Non-pigmented ciliary epithelial cell (primary cell): ENCODE data around the gene GAL3ST3.
"Not testable (repeated sequence)": the region's sequence is repeated elsewhere in the genome, so short reads cannot be mapped to it uniquely, and the experiment has no call there.

Source experiments
- DNase-seq: peaks from one replicate; pipeline ENCODE4 v3.0.0-alpha.2; 2010; ENCODE audit warnings: low read depth

GAL3ST3 gene

DNA sequence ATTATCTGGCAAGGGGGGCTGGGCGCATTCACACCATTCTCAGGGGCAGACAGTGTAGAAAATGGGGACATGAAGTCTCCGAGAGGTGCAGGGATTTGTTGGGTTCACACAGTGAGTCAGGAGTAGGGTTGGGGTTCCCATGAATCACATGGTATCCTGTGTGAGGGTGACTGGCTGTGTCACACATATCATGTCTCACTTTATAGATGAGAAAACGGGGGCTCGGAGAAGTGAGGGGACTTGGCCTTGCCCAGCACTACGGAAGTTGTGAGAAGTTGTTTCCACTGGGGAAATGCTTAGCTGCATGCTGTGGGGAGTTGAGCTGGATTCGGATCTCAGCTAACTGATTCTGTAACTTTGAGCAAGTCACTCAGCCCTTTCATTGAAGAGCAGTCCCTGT, 4.2 kb downstream of the GAL3ST3 start:
- DNase-seq = no peak

DNA sequence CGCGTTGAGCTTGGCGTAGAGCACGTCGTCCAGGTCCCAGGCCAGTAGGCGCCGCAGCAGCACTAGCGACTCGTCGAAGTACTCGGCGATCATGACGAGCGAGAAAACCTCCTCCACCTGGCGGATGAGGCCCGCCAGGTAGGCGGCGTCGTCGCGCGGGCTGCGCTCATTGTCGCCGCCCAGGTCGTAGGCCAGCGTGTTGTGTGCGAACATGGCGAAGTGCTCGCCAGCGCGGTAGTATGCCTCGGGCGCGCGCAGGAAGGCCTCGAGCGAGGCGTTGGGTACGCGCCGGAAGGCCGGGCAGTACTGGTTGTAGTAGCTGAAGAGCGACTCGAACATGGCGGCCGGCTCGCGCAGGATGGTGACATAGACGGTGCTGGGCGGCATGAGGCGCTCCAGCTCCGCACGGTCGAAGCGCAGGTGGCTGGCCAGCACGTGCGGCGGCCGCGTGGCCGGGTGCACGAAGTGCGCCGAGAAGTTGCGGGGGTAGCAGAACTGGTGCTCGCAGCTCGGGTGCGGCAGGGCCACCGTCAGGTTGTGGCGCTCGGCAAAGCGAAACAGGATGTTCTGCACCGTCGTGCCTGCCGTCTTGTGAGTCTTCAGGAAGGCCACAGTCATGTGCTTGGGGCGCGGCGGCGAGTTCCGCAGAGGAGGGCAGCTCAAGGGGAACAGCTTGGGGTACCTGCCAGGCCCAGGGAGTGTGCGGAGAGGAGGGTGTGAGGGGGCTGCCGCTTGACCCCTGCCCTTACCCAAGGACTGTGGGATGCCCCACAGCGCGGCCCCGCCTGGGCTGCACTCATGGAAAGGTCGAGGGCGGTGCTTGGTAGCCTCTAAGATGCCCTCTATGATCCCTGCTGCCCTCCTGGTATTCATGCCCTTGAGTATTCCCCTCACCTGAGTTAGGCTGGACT, 5.7 kb downstream of the GAL3ST3 start:
- no peak for DNase-seq

DNA sequence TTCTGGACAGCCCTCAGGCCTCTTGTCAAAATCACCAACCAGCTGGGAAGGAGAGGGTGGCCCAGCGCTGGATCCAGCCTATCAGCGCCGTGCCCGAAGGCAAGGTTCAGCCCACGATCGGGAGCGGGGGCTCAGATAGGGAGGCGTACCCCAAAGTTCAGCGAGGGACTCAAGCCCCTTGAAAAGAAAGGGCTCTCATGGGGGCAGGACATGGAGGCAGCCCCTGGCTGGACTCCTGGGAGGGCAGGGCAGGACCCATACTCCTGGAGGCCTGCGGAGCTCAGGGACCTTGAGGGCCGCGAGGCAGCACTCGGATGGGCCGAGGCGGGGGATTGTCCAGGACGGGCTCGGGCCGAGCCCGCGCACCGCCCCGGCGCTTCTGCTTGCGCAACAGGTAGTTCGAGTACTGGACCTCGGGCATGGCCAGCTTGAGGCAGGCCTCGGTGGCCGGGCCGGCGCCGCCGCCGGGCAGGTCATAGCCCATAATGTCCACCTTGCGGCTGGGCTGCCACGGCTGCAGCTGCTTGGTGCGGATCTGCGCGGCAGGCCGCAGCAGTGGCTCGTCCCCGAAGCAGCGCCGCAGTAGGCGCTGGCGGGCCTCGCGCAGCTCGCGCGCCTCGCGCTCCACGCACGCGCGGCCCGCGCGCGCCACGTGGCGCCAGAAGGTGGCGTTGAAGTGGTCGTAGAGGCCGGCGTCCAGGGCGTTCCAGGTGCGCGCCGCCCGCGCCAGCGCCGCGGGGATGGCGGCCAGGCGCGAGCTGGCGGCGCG, 6.5 kb downstream of the GAL3ST3 start:
- DNase-seq = no peak

DNA sequence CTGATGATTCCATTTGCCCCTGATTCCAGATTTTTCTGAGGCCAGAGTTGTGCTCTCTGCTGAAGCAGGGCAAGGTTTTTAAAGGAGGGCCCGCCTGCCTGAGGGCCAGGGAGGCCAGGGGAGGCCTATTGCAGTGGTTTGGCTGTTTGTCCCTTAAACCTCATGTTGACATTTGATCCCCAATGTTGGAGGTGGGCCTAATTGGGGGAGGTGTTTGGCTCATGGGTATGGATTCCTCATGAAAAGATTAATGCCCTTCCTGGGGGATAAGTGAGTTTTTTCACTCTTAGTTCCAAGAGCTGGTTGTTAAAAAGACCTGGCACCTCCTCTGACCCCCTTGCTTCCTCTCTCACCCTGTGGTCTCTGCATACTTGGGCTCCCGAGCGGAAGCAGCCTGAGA, 9.2 kb downstream of the GAL3ST3 start:
- DNase-seq = no peak

DNA sequence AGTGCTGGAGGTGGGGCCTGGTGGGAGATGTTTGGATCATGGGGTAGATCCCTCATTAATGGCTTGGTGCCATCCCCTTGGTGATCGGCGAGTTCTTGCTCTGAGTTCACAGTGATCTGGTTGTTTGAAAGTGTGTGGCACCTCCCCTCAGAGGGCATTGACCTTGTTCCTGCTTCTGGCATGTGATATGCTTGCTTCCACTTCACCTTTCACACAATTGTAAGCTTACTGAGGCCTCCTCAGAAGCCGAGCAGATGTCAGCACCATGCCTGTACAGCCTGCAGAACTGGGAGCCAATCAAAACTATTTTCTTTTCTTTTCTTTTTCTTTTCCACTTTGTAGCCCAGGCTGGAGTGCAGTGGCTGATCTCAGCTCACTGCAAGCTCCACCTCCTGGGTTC, 11.6 kb downstream of the GAL3ST3 start:
- DNase-seq = no peak

DNA sequence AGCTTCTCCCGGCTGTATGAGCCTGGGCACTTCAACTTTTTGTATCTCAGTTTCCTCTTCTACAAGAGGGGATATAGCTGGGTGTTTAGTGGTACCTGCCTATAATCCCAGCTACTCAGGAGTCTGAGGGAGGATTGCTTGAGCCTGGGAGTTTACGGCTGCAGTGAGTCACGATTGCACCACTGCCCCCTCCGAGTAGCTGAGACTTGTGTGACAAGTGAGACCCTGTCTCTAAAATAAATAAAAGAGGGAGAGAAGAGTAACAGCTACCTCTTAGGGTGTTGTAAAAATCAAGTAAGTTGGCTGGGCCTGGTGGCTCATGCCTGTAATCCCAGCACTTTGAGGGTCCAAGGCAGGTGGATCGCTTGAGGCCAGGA, 12.6 kb downstream of the GAL3ST3 start:
- DNase-seq = no peak

DNA sequence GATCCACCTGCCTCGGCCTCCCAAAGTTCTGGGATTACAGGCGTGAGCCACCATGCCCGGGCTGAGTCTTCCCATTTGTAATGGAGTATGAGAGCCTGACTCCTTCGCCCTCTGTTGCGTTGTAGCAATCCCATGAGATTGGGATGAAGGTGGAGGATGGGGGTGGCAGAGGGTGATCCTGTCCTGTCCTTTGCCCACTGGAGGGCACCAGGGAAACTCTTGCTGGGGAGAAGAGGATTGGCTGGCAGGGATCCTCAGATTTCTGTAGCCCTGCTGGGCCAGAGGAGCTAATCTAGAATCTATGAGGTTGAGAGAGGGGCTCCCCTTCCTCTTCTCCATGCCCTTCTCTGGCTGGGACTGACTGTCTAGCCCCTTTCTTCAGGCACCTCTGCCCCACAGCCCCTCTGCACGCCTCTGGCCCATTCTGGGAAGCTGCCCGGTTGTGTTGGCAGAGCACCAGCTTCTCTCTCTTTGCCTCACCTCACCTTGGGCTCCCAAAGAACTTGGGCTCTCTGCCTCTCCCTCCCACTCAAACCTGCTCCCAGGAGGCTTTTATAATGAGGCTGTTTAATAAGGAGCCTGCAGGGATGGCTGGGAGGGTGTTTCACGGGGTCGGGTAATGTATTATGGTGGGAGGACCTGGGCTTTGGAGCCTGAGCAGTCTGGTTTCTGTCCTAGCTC, 13.2 kb downstream of the GAL3ST3 start:
- no peak for DNase-seq

DNA sequence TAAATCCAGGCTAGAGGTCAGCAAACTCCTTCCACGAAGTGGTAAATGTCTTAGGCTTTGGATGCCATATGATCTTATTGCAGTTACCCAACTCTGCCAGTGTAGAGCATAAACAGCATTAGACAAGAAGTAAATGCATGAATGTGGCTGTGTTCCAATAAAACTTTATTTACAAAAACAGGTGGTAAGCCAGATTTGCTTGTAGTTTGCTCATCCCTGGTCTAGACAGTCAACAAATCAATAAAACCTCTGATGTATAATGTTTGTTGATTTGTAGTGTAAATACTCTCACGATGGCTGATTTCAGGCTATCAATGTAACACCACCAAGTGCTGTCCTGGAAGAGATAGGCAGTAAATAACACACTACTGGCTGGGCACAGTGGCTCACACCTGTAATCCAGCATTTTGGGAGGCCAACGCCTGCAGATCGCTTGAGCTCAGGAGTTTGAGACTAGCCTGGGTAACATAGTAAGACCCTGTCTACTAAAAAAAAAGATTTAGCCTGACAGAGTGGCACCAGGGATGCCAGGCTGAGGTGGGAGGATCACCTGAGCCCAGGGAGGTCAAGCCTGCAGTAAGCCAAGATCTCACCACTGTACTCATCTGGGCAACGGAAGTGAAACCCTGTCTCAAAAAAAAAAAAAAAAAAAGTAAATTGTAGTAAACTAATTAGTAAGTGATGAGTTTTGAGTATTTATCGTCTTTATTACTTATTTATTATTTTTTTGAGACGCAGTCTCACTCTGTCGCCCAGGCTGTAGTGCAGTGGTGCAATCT, 15.8 kb downstream of the GAL3ST3 start:
- no peak for DNase-seq

DNA sequence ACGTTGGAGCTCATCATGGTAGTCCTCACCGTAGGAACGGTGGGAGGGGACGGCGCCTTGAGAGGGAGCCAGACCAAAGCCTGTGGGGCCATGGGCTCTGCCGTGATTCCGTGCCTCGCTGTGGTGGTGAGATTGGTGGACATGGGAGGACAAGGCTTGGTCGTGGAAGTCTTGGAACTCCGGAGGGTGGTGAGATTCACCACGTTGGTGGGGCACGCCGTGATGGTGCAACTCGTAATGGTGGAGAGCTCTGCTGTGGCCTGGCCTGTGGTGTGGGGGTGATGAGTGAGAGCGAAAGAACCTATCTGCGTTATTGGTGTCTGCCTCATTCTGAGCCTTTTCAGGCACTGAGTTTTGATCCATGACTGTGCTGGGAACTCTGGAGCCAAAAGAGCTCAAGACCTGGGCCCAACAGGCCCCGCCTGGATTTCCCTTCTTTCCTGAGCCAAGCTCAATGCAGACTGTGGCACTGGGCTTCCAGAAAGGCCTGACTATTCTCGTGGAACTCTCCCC, 22.9 kb downstream of the GAL3ST3 start, which contains the start of gene CATSPER1:
CATSPER1 (minus strand) TSS at position 463 of the 513 bp plus-strand sequence; CDS start at position 363, 100 bp downstream.
- no peak for DNase-seq

DNA sequence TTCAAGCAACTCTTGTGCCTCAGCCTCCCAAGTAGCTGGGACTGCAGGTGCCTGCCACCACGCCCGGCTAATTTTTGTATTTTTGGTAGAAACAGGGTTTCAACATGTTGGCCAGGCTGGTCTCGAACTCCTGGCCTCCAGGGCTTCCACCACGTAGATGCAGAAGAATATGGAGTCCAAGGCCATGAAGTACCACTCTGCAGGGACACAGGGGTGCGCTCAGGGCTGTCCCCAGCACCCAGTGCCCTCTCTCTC, 25.8 kb downstream of the GAL3ST3 start:
- not testable (repeated sequence) for DNase-seq

DNA sequence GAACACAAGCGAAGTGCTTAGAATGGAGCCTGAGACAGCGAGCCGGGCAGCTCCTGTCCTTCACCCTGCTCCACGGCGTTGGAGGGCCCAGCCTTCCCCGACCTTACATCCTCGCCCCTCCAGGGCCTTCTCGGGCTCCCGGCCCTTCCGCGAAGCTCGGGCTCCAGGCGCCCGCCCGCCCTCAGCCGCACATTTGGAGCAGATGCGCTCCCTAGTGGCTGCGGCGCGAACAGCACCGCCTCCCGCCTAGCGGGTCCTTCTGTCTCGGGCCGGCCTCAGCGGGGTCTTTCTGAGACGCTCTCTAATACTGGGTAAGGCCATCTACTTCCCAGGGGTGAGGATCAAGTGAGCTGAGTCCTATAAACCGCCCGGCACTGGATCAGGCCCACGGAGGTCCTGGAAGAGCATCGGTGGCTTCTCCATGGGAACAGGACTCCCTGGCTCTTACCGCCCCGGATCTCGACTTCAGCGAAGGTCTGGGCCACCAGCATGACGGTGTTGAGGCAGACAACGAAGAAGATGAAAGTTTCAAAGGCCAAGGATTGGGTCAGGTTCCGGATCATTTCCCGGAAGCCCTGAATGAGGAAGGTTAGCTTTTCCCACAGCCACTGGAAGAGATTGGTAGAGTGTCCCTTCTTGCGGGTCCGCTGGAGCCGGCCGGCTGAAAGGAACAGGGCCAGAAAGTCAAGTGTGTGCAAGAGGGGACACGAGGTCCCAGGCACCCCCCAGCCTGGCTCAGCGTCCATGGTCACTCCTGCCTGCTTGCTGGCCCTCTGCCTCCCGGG, 26.4 kb downstream of the GAL3ST3 start:
- no peak for DNase-seq

DNA sequence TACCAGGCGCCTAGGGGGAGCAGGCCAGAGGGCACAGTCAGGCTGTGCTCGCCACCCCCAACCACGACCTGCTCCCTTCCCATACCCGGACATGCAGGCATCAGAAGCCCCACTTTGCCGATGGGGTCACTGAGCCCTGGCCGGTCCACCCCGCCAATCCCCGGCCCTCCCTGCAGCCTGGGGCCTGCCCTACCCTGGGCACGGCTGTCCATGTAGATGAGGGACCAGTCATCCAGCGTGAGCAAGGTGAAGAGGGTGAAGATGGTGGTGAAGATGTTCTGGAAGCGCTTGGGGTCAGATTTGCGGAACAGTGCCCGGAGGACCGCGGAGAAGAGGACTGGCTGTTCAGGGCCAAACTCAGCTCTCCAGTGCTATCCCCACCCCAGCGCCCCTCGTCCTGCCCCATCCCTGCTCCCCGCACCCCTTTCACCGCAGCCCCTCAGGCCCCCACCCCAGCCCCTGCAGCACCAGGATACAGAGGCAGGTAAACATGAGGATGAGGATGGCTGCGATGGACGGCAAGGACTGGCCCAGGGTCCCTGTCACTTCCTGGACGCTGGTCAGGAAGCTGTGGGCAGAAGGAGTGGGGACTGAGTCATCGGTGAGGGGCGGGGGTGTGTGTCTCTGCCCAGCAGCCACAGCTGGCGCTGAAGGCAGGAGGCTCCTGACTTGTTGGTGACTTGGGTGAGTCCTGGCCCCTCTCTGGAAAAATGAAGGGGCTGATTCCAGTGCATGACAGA, 28.2 kb downstream of the GAL3ST3 start:
- DNase-seq = no peak

DNA sequence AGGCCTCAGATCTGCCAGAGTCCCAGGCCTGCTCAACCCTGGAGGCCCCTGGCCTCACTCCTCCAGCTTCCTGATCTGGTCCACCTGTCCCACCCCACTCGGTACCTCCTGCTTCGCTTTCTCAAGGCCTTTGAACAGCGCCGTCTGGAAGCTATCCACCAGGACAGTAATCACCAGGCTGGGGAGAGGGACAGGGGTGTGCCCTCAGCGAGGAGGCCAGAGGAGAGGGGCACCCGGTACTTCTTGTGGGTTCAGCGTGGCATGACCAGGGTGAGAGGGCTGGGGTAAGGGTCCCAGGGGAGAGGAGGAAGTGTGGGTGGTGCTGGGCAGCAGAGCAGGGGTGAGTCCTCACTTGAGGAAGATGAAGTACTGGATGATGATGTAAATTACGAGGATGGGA, 28.7 kb downstream of the GAL3ST3 start:
- no peak for DNase-seq

DNA sequence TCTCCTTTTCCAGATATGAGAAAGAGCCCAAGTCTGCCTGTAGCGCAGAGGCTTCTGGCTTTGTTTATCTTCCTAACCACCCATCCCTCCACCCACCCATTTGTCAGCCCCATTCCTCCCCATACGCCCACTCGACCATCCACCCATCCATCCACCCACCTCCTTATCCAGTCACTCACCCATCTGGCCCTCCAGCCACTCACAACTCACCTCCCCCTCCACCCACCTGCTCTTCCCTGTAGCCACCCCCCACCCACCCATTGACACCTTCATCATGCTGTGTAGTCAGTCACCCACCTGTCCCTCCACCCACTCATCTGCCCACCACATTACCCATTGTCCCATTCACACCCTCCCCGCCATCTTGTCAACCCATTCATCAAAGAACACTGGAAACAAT, 31.6 kb downstream of the GAL3ST3 start:
- no peak for DNase-seq

DNA sequence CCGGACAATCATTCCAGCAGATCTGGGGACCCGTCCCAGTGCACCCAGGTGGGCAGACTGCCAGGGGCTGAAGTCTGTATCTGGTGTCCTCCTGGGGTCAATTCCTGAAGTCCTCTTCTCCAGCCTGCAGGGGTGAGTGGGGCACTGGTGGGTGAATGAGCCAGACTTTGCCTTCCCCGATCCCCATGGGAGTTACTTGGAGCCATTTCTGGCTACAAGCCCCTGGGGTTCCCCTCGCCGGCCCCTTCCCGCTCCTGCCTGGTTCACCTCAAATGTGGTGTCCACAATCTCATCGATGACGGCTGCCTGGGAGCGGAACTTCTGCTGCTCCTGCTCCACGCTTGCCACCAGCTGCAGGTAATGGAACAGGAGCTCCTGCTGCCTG, 32.2 kb downstream of the GAL3ST3 start:
- DNase-seq = no peak

DNA sequence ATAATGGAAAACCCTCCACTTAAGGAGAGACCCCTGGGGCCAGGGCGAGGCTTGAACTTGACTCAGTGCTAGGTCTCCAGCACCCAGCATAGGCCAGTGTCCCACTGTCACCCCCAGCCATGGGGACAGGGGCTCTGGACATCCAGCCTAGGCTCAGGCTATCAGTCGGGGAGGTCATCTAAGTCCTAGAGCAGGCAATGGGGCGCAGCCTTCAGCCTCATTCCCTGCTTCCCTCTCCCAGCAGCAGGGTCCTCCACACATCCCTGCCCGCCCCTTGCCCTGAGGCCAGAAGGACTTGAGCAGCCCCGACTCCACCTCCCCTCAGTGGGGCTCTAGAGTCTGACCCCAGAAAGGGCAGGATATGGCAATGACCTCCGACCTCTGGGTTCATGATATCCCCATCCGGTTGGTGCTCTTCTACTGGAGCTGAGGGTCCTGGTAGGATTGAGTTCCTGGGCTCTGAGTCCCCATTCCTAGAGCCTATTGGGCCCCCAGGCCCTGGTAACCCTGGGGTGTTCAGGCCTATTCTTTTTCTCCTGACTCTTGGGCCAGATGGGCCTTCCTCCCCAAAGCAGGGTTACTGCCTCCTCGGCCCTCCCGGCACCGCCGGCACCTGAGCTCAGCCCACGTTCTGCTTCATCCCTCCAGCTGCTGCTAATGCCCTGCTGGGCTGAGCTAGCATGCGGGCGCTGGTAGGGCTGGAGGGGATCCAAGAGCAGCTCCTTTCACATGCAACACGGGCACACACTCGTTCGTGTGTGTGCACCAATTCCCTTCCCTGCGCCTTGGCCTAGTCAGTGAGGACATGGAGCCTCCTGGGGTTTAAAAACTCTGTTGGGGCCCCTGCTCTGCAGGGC, 32.8 kb downstream of the GAL3ST3 start:
- DNase-seq = no peak

DNA sequence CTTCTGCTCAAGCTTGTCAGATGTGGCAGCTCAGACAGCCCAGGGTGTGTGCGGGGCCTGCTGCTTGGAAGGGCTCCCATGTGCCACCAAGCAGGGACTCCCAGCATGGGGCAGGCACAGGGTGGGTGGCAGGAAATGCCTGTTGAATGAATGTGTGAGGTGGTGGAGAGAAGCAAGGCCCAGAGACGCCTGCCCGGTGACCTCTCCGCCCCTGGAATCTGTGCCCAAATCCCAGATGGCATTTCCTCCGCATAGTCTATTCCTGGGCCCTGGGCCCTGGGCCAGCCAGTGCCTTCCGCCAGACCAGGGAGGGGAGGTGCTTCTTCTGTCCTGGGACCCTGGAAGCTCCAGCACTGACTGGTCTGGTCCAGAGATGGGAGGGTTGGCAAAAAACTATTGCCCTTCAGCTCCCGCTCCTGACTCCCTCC, 33.5 kb downstream of the GAL3ST3 start:
- no peak for DNase-seq

DNA sequence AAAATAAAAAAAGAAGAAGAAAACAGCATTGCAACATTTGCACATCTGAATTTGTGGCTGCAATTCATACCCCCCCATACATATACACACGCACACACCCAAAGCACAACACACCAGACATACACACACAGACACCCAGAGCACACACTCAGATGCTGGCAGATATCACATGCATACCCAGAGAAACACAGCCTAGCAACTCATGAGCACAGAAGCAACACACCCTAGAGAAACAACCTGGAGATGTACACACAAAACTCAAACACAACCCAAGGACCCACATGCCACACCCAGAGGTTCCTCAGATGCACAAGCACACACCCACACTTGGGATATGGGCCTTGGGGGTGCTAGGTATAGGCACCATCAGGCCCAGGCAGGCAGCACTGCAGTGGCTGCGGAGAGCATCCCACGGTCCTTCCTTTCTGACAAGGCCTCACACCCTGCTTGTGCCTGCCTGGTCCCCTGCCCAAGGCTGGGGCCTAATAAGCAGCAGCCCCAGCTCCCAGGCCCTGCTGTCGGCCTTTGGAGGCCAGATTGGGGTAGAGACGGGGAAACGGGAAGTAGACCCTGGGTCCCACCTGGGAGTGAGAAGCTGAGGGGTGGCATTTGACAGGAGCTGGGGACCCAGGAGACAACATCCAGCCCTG, 34.0 kb downstream of the GAL3ST3 start:
- DNase-seq = no peak

DNA sequence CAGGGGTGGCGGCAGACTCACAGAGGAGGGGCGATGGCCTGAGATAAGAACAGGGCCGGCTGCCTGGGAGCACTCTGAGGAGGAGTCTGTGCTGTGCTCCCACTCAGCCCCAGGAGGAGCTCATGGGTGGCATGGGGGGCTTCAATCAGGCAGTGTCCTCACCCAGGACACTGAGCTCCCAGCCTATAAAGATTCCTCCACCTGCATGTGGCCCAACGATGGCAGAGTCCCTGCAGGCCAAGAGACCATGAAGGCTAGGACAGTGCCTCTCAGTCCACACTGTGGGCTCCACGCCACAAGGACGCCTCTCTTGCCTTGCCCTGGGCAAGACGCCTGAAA, 35.2 kb downstream of the GAL3ST3 start:
- no peak for DNase-seq
